IMR-90 (cell line): Measurements from ENCODE around the gene MIR17HG. TPM values are rescaled to one million over a fixed set of nuclear protein-coding genes. Genes with fewer than 3 reads are reported as not detected.
A peak's percentile ranks its signal among the peaks of the same experiment; 100 is the strongest.

Experiments
- ATAC-seq: fragments of 200-7000 bp; cut with Tn5 transposase; 2 replicates; pipeline ENCODE4 v1.9.1; 2020; ENCODE audit warnings: low read depth, mild to moderate bottlenecking, moderate library complexity
- BruUV-seq: library from RNA; stranded (reverse); fragments of 400-500 nt; replicated peaks from 2 replicates; lab custom pipeline; 2021; lab: Mats Ljungman, UMichigan
- CTCF ChIA-PET: fragments of 300-600 bp; formaldehyde crosslinking; extraction: SDS; loops from one replicate; lab custom pipeline; 2021; ENCODE audit warnings: antibody characterized with exemption; lab: Yijun Ruan, JAX
- POLR2A ChIA-PET: fragments of 300-600 bp; sonication (Branson Sonifier 250); formaldehyde crosslinking; loops from one replicate; lab custom pipeline; 2022; ENCODE audit warnings: antibody characterized with exemption; ENCODE audit not compliant: unreplicated experiment; lab: Charles Lee
- DNase-seq: peaks from one replicate; pipeline ENCODE4 v3.0.0; 2013
- H2AFZ ChIP-seq: replicated peaks from 2 replicates; pipeline ENCODE3; 2013; ENCODE audit warnings: low read length, mild to moderate bottlenecking; ENCODE audit not compliant: poor library complexity
- H2AK5ac ChIP-seq: 2 replicates; pipeline ENCODE4 v1.6.1; 2013; ENCODE audit warnings: low read depth, low read length, inconsistent platforms
- H2AK9ac ChIP-seq: replicated peaks from 2 replicates; pipeline ENCODE3; 2013; ENCODE audit warnings: mild to moderate bottlenecking, low read depth, low read length, moderate library complexity; ENCODE audit not compliant: poor library complexity
- H2BK120ac ChIP-seq: 2 replicates; pipeline ENCODE4 v1.6.1; 2013; ENCODE audit warnings: low read depth, low read length, inconsistent platforms
- H2BK15ac ChIP-seq: 3 replicates; pipeline ENCODE4 v1.6.1; 2013; ENCODE audit warnings: low read depth, low read length, inconsistent platforms
- H2BK20ac ChIP-seq: 2 replicates; pipeline ENCODE4 v1.6.1; 2013; ENCODE audit warnings: low read depth, mild to moderate bottlenecking, inconsistent platforms, low read length, moderate library complexity
- H2BK5ac ChIP-seq: 2 replicates; pipeline ENCODE4 v1.6.1; 2013; ENCODE audit warnings: mild to moderate bottlenecking, low read depth, low read length, inconsistent platforms; ENCODE audit not compliant: poor library complexity, severe bottlenecking
- H3K14ac ChIP-seq: replicated peaks from 2 replicates; pipeline ENCODE4 v1.6.1; 2013; ENCODE audit warnings: low read depth, low read length, inconsistent platforms
- H3K18ac ChIP-seq: 2 replicates; pipeline ENCODE4 v1.6.1; 2013; ENCODE audit warnings: low read depth, low read length, control low read depth
- H3K23ac ChIP-seq: 2 replicates; pipeline ENCODE4 v1.6.1; 2013; ENCODE audit warnings: low read depth, low read length, inconsistent platforms
- H3K27ac ChIP-seq: 2 replicates; pipeline ENCODE4 v1.5.1; 2013; ENCODE audit warnings: mild to moderate bottlenecking, control low read depth, low read length; ENCODE audit not compliant: insufficient read depth
- H3K27me3 ChIP-seq: 2 replicates; pipeline ENCODE4 v1.6.1; 2013; ENCODE audit warnings: low read length; ENCODE audit not compliant: control insufficient read depth, insufficient read depth
- H3K36me3 ChIP-seq: 2 replicates; pipeline ENCODE4 v1.6.1; 2013; ENCODE audit warnings: low read length, mixed read lengths; ENCODE audit not compliant: control insufficient read depth, insufficient read depth
- H3K4ac ChIP-seq: 2 replicates; pipeline ENCODE4 v1.6.1; 2013; ENCODE audit warnings: low read depth, low read length, inconsistent platforms
- H3K4me1 ChIP-seq: 2 replicates; pipeline ENCODE4 v1.6.1; 2013; ENCODE audit warnings: low read length, mixed read lengths; ENCODE audit not compliant: control insufficient read depth, insufficient read depth
- H3K4me2 ChIP-seq: 2 replicates; pipeline ENCODE4 v1.6.1; 2013; ENCODE audit warnings: low read depth, mild to moderate bottlenecking, control low read depth, low read length, moderate library complexity
- H3K4me3 ChIP-seq: 2 replicates; pipeline ENCODE4 v1.5.1; 2013; ENCODE audit warnings: low read depth, mild to moderate bottlenecking, control low read depth, low read length, moderate library complexity; ENCODE audit not compliant: insufficient read depth
- H3K56ac ChIP-seq: 2 replicates; pipeline ENCODE4 v1.6.1; 2013; ENCODE audit warnings: low read length, inconsistent platforms; ENCODE audit not compliant: insufficient read depth; ENCODE audit errors: extremely low read depth
- H3K79me1 ChIP-seq, 2 experiments: 2 replicates each; pipeline ENCODE4 v1.6.1; 2013; ENCODE audit warnings: low read length in 2 of 2, inconsistent platforms in 1 of 2, low read depth in 1 of 2
- H3K9ac ChIP-seq: 2 replicates; pipeline ENCODE4 v1.6.1; 2013; ENCODE audit warnings: low read depth, low read length, control low read depth
- H3K9me1 ChIP-seq: 2 replicates; pipeline ENCODE4 v1.6.1; 2013; ENCODE audit warnings: low read length, inconsistent platforms; ENCODE audit not compliant: insufficient read depth
- H3K9me3 ChIP-seq: 2 replicates; pipeline ENCODE4 v1.6.1; 2013; ENCODE audit warnings: low read length; ENCODE audit not compliant: control insufficient read depth, insufficient read depth
- H4K20me1 ChIP-seq: 2 replicates; pipeline ENCODE4 v1.6.1; 2013; ENCODE audit warnings: low read length, inconsistent platforms; ENCODE audit not compliant: insufficient read depth
- H4K5ac ChIP-seq: 2 replicates; pipeline ENCODE4 v1.6.1; 2013; ENCODE audit warnings: mild to moderate bottlenecking, low read depth, low read length, control low read depth
- H4K8ac ChIP-seq, 2 experiments: 2 replicates each; pipeline ENCODE4 v1.6.1; 2013; ENCODE audit warnings: low read depth in 2 of 2, low read length in 2 of 2, control low read depth in 1 of 2, inconsistent platforms in 1 of 2
- H4K91ac ChIP-seq: 2 replicates; pipeline ENCODE4 v1.6.1; 2013; ENCODE audit warnings: low read depth, low read length, inconsistent platforms; ENCODE audit not compliant: insufficient read depth
- BHLHE40 ChIP-seq: fragments of 150-350 bp; IDR thresholded peaks from 2 replicates; pipeline ENCODE4 v1.6.1; 2016; ENCODE audit warnings: mild to moderate bottlenecking, low read depth, low read length
- CTCF ChIP-seq: conservative IDR thresholded peaks from 2 replicates; pipeline ENCODE4 v1.5.1; 2012; ENCODE audit warnings: mild to moderate bottlenecking, low read depth, low read length, improper control_type of control experiment
- RAD21 ChIP-seq: IDR thresholded peaks from 2 replicates; pipeline ENCODE4 v1.6.1; 2012; ENCODE audit warnings: low read length, improper control_type of control experiment
- dilution Hi-C: fragments of 300-500 bp; cut with HindIII; formaldehyde crosslinking; loops from one replicate; pipeline ENCODE4 v1.14.3; 2018; ENCODE audit warnings: low sequenced_read_pairs; ENCODE audit not compliant: unreplicated experiment
- in situ Hi-C: fragments of 300-500 bp; cut with MboI; formaldehyde crosslinking; loops from 3 replicates; pipeline ENCODE4 v1.14.3; 2019; ENCODE audit warnings: low sequenced_read_pairs, inconsistent platforms, mixed read lengths
- intact Hi-C: fragments of 100-400 bp; cut with micrococcal nuclease; formaldehyde crosslinking; loops from 2 replicates; pipeline ENCODE4 v1.10.0; 2022
- polyA plus RNA-seq, 3 experiments: library from polyadenylated mRNA; depleted of rRNA; stranded (reverse); fragments of >200 nt; gene quantifications; 2 replicates each; pipeline ENCODE4 v1.2.3, GENCODE V29; 2012; ENCODE audit warnings: low replicate concordance in 1 of 3
- total RNA-seq: library from RNA; depleted of rRNA; stranded (reverse); fragments of >200 nt; gene quantifications from 2 replicates; pipeline ENCODE4 v1.2.3, GENCODE V29; 2012

MIR17HG gene
- total and polyA plus RNA-seq, 2 of the 4 experiments (the other 2 are of a cell fraction) = 0.77 to 3.0 TPM

- Histone ChIP-seq H4K20me1 (no peaks in the 10 kb centered on the region), H2BK15ac (no peak overlapping the region), H2BK20ac (no peak overlapping the region), H2AK5ac (no peak overlapping the region), H2BK5ac (no peak overlapping the region), H3K9ac (no peak overlapping the region), H3K4me1 (no peaks in the 10 kb centered on the region), H3K56ac (no peak overlapping the region), H3K9me1 (no peaks in the 10 kb centered on the region), H2AK9ac (no peak overlapping the region), H3K14ac (no peak overlapping the region), H2AFZ (no peak overlapping the region), H3K4me2 (no peak overlapping the region), H3K9me3 (no peaks in the 10 kb centered on the region), H3K79me1 (no peaks in the 10 kb centered on the region), H3K18ac (no peak overlapping the region), H4K91ac (no peak overlapping the region), H3K27ac (no peak overlapping the region), H3K4ac (no peak overlapping the region), H4K8ac (no peak overlapping the region), H4K5ac (no peak overlapping the region), H3K36me3 (no peaks in the 10 kb centered on the region), H3K23ac (no peak overlapping the region), H2BK120ac (no peak overlapping the region), H3K27me3 (no peaks in the 10 kb centered on the region), H3K4me3 (no peak overlapping the region)
- ChIA-PET CTCF (interaction anchor here (0.7 to 1.2 kb wide), 4 partner anchors 9 to 341 kb away, joined by 3 to 4 read pairs (median 3); no protein-coding TSS in a partner anchor), POLR2A (no interaction called here)
- dilution Hi-C loops (no loop called here), in situ Hi-C loops (no loop called here), intact Hi-C loops (no loop called here)
- no TSS peak for BruUV-seq
- TF ChIP-seq BHLHE40 (no peak), RAD21 (peak; percentile 35), CTCF (peak; percentile 32)
- DNase-seq = peak; percentile 28
- ATAC-seq = no peak
Observed at GRCh38 chr13:91381371-91381770, 33.9 kb downstream of the MIR17HG start.
